ENCODE measurements around the gene FAM241B. TPM values are rescaled to one million over a fixed set of nuclear protein-coding genes. Genes with fewer than 3 reads are reported as not detected.

The FAM241B gene
- total RNA-seq, 1 experiment from 2014 or later: 18.0 TPM

- BruUV-seq (replicated peaks): no TSS peak
- Histone ChIP-seq H3K4me1 (ENCODE audit: control insufficient read depth in 1 of 2, insufficient read depth in 2 of 2, low read length in 2 of 2) (no peaks in the 10 kb centered on the region), H3K27ac (ENCODE audit: low read depth, low read length) (no peak overlapping the region), H4K20me1 (ENCODE audit: insufficient read depth) (no peaks in the 10 kb centered on the region), H3K9me3 (ENCODE audit: control insufficient read depth in 1 of 2, insufficient read depth in 1 of 2, low read depth in 1 of 2, low read length in 2 of 2) (no peaks in the 10 kb centered on the region), H2AFZ (ENCODE audit: low read depth, low read length, poor library complexity, severe bottlenecking) (no peak overlapping the region), H3K4me3 (replicated peaks in 1 of 2; ENCODE audit: low read depth in 1 of 2, low read length in 2 of 2) (no peak overlapping the region), H3K27me3 (ENCODE audit: insufficient read depth, low read length) (peaks cover 4% of the 10 kb centered on the region; the same call in 1 of the 2 replicates), H3K36me3 (ENCODE audit: control insufficient read depth in 1 of 2, insufficient read depth in 2 of 2, low read length in 2 of 2) (no peaks in the 10 kb centered on the region), H3K9me2 (ENCODE audit: insufficient read depth) (no peaks in the 10 kb centered on the region), H3K79me2 (ENCODE audit: insufficient read depth, low read length) (no peaks in the 10 kb centered on the region), H3K9ac (ENCODE audit: low read length) (no peak overlapping the region), H3K4me2 (ENCODE audit: low read length) (no peak overlapping the region)
- TF ChIP-seq ZFX (IDR thresholded peaks at IDR 0.05) (no peak), SIN3A (IDR thresholded peaks at IDR 0.05; ENCODE audit: low read depth) (no peak), ZNF274 (IDR thresholded peaks at IDR 0.05; ENCODE audit: low read depth, low read length) (no peak), CBX3 (IDR thresholded peaks at IDR 0.05; ENCODE audit: low read depth) (no peak), EZH2phosphoT487 (IDR thresholded peaks at IDR 0.05; ENCODE audit: borderline replicate concordance) (no peak), CTCF (IDR thresholded peaks at IDR 0.05 in 2 of 3, conservative IDR thresholded peaks at IDR 0.05 in 1 of 3; ENCODE audit: borderline replicate concordance in 1 of 3, insufficient read depth in 1 of 3, low read depth in 2 of 3, low read length in 2 of 3) (no peak), MAX (IDR thresholded peaks at IDR 0.05) (no peak), POLR2A (IDR thresholded peaks at IDR 0.05; ENCODE audit: borderline replicate concordance, extremely low read depth, insufficient read depth, insufficient read length) (no peak), REST (IDR thresholded peaks at IDR 0.05; ENCODE audit: low read depth) (no peak), ATF3 (IDR thresholded peaks at IDR 0.05) (no peak)
- ATAC-seq: 0 out of 2 replicates have a peak, but pooled peaks have one; percentile 14
- no peak for DNase-seq (ENCODE audit: low read depth, low spot score)
- ChIA-PET RAD21 (ENCODE audit: low non-redundant PET in 1 of 2, low total read pairs in 2 of 2, uncharacterized antibody in 2 of 2, unreplicated experiment in 2 of 2) (no interaction called here), POLR2A (no interaction called here), CTCF (no interaction called here)
- intact Hi-C loops (cut with micrococcal nuclease): no loop called here
Measured at GRCh38 chr10:69656742-69657269, 26.8 kb downstream of the FAM241B start.

All from HCT116 (cell line).